Calu3 (cell line): ENCODE data around the gene SPATS1. TPM values are rescaled to one million over a fixed set of nuclear protein-coding genes. Genes with fewer than 3 reads are reported as not detected.

Experiments
- BruUV-seq: library from RNA; stranded (reverse); fragments of 400-500 nt; replicated peaks from 2 replicates; lab custom pipeline; 2021; lab: Mats Ljungman, UMichigan
- CTCF ChIA-PET: fragments of 300-600 bp; sonication (Branson Sonifier 250); formaldehyde crosslinking; loops from one replicate; lab custom pipeline; 2022; ENCODE audit warnings: antibody characterized with exemption; lab: Charles Lee
- DNase-seq: peaks from one replicate; pipeline ENCODE4 v3.0.0; 2022
- H3K27ac Mint-ChIP-seq: one replicate; pipeline ENCODE4 v1.8.0; 2022; ENCODE audit warnings: mixed read lengths; ENCODE audit not compliant: unreplicated experiment
- H3K27me3 Mint-ChIP-seq: one replicate; pipeline ENCODE4 v1.8.0; 2022; ENCODE audit warnings: mixed read lengths; ENCODE audit not compliant: unreplicated experiment
- H3K36me3 Mint-ChIP-seq: one replicate; pipeline ENCODE4 v1.8.0; 2022; ENCODE audit warnings: mild to moderate bottlenecking, moderate library complexity, mixed read lengths; ENCODE audit not compliant: insufficient read depth, unreplicated experiment
- H3K4me1 Mint-ChIP-seq: one replicate; pipeline ENCODE4 v1.8.0; 2022; ENCODE audit warnings: mild to moderate bottlenecking, low read depth, mixed read lengths; ENCODE audit not compliant: unreplicated experiment
- H3K4me3 Mint-ChIP-seq: one replicate; pipeline ENCODE4 v1.8.0; 2022; ENCODE audit warnings: mild to moderate bottlenecking, low read depth, moderate library complexity, mixed read lengths; ENCODE audit not compliant: unreplicated experiment
- H3K9me3 Mint-ChIP-seq: one replicate; pipeline ENCODE4 v1.8.0; 2022; ENCODE audit warnings: low read depth, mixed read lengths; ENCODE audit not compliant: unreplicated experiment
- CTCF ChIP-seq: fragments of 200-600 bp; IDR thresholded peaks from one replicate; pipeline ENCODE4 v1.8.0; 2022; ENCODE audit warnings: antibody characterized with exemption; ENCODE audit not compliant: unreplicated experiment
- intact Hi-C: fragments of 100-400 bp; cut with micrococcal nuclease; formaldehyde crosslinking; loops from one replicate; pipeline ENCODE4 v1.10.0; 2022; ENCODE audit not compliant: unreplicated experiment
- total RNA-seq: library from RNA; stranded (reverse); gene quantifications from 2 replicates; pipeline ENCODE4 v1.2.3, GENCODE V29; 2022

SPATS1 gene
- total RNA-seq, 1 experiment from 2014 or later = not detected

- intact Hi-C loops = no loop called here
- H3K27ac Mint-ChIP-seq = peak overlapping the region; percentile 53
- H3K4me3 Mint-ChIP-seq = peak overlapping the region; percentile 60
- CTCF ChIA-PET = interaction anchor here (0.5 to 1.4 kb wide), 6 partner anchors 9 to 1990 kb away, joined by 3 to 5 read pairs (median 3); partner anchors contain the start of gene AARS2
- no peaks in the 10 kb centered on the region for H3K4me1 Mint-ChIP-seq
- H3K9me3 Mint-ChIP-seq = no peaks in the 10 kb centered on the region
- no TSS peak for BruUV-seq
- H3K36me3 Mint-ChIP-seq = peaks cover 41% of the 10 kb centered on the region
- peaks cover 74% of the 10 kb centered on the region for H3K27me3 Mint-ChIP-seq
- no peak for TF ChIP-seq CTCF
- DNase-seq = peak; percentile 56
These were observed 45.1 kb upstream of the SPATS1 start for GRCh38 chr6:44297063-44298038.

- BruUV-seq = no TSS peak
- no peaks in the 10 kb centered on the region for H3K4me1 Mint-ChIP-seq
- CTCF ChIA-PET = interaction anchor here (0.5 to 1.2 kb wide), 4 partner anchors 10 to 1991 kb away, joined by 3 to 5 read pairs (median 3); partner anchors contain the start of gene AARS2
- no peak for DNase-seq
- intact Hi-C loops = no loop called here
- H3K27ac Mint-ChIP-seq = peak overlapping the region; percentile 53
- peak overlapping the region; percentile 60 for H3K4me3 Mint-ChIP-seq
- H3K9me3 Mint-ChIP-seq = no peaks in the 10 kb centered on the region
- peaks cover 65% of the 10 kb centered on the region for H3K27me3 Mint-ChIP-seq
- TF ChIP-seq CTCF = no peak
- H3K36me3 Mint-ChIP-seq = peaks cover 44% of the 10 kb centered on the region
These were observed 44.2 kb upstream of the SPATS1 start for GRCh38 chr6:44298055-44298803.

- H3K4me3 Mint-ChIP-seq = no peak overlapping the region
These were observed 43.6 kb upstream of the SPATS1 start for GRCh38 chr6:44298864-44299263.

More at GRCh38 chr6:44298864-44299263, 43.6 kb upstream of the SPATS1 start:
- Mint-ChIP-seq H3K36me3 (peaks cover 49% of the 10 kb centered on the region), H3K4me1 (no peaks in the 10 kb centered on the region), H3K27ac (no peak overlapping the region), H3K27me3 (peaks cover 59% of the 10 kb centered on the region), H3K9me3 (no peaks in the 10 kb centered on the region)
- no peak for DNase-seq
- CTCF ChIA-PET = interaction anchor here (1.0 to 1.2 kb wide), 2 partner anchors 11 to 14 kb away, joined by 3 to 5 read pairs; partner anchors contain the start of gene AARS2
- no peak for TF ChIP-seq CTCF
- intact Hi-C loops = no loop called here
- BruUV-seq = no TSS peak
